GM08714 (cell line): ENCODE results near the gene LRRC4C.

Source experiments
- H3K4me3 ChIP-seq: fragments of 200-500 bp; sonication (Bioruptor generic); 2 replicates; pipeline ENCODE4 v1.5.1; 2014; ENCODE audit warnings: mild to moderate bottlenecking, low read length, inconsistent platforms
- ZNF274 ChIP-seq: IDR thresholded peaks from 2 replicates; pipeline ENCODE4 v1.6.1; 2012; ENCODE audit warnings: mild to moderate bottlenecking, low read depth, low read length

LRRC4C gene

DNA sequence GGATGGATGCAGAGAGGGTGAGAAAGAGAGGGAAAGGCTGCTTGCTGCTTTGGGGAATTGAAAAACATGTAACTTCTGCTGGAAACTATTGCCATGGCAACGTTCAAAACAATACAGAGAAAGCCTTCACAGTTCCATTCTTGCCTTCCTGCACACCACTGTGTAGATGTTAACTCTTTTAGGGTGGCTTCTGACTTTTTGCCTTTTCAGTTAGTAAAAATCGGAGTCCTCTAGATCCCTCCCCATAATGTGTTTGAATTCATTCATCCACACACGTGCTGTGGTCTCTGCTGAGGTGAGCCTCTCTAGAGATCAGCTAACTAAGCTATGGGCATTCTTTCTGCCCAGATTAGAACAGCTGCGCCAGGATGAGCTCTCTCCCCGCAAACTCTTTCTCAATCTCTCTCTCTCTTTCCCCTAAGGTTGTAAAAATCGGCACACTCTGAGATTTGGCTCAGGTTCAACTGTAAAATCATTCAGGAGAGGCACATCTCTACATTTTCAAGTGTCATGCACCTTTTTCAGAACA is 1178.3 kb downstream of the LRRC4C start:
- TF ChIP-seq ZNF274 = no peak
- no peak overlapping the region for H3K4me3 ChIP-seq

DNA sequence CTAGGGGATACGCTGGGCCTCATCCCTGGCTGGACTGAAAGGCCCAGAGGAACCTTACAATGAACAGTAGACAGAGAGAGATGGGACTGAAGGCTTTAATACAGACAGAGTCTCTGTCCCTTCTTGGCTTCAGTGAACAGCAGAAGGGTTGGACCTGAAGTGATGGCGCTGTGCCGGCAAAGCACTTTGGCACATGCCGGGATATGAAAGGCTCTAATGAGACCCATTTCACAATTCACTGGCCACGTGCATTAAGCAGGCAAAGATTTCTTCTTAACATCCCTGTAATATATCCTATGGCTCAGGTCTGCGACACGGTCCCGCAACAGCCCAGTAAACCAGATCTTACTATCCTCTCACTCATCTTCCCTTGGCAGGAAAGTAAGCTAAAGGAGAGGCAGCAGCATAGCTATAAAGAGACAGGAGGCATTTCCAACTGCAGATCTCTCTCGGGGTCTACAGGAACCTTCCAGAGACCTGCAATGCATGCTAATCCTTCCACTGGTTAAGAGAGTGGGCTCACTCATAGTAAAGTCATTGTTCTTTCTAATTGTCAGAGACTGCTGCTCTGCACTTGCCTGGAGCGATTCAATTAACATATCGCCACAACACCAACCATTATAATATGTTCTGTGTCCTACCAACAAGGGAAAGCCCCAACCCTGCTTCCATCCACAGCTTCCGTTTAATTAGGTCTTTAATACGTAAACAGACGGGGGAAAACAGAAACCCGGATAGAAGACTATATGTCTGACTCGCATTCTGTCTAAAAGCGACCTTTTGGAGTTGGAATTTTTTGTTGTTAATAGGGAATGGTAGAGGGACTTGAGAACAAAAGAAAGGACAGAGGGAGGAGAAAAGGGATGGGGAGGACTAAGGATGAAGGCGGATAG is 1179.0 kb downstream of the LRRC4C start:
- no peak overlapping the region for H3K4me3 ChIP-seq
- no peak for TF ChIP-seq ZNF274

GRCh38 chr11:40276960-40277359 is 1182.5 kb downstream of the LRRC4C start:
- TF ChIP-seq ZNF274 = no peak
- H3K4me3 ChIP-seq = no peak overlapping the region

DNA sequence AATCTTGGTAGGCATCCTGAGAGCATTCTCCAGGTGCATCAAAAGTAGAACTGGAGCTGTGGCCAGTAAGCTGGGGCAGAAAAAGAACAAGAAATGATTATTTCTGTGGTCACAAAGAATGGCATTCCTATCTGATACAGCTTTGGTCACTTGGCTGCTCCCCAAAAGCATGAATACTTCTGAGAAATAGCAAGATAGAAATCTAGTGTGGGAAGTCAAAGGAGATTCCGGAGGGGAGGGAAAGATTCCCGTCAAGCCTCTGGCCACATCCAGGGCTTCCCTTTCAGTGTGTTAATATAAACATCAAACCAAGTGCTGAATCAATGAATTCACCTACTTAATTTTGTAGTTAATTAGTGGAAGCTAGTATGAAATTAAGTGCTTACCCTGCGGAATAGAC is 1185.4 kb downstream of the LRRC4C start:
- H3K4me3 ChIP-seq = no peak overlapping the region

GRCh38 chr11:40273192-40273732 is 1186.2 kb downstream of the LRRC4C start:
- TF ChIP-seq ZNF274 = no peak
- no peak overlapping the region for H3K4me3 ChIP-seq

More for the DNA sequence above, 1185.4 kb downstream of the LRRC4C start:
- no peak for TF ChIP-seq ZNF274

DNA sequence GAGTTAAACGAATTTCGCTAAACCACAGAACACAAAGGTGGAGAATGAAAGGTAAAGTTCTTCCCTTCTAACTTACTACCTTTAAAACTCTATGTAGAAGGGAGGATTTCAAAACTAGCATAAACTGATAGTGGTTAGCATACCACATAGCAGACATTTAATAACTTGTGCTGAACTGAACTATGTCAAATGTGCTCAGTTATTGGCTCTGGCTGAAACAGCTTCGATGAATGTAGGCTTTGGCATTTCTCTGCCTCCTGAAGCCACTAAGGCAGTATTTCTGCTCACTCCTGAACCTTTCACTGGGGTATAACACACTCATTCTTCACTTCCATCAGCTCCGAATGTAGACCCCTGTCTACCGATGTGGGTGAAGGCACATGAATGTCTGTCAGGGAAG is 1188.1 kb downstream of the LRRC4C start:
- no peak overlapping the region for H3K4me3 ChIP-seq
- TF ChIP-seq ZNF274 = no peak

GRCh38 chr11:40269865-40270264 is 1189.6 kb downstream of the LRRC4C start:
- TF ChIP-seq ZNF274 = no peak
- no peak overlapping the region for H3K4me3 ChIP-seq

GRCh38 chr11:40268551-40268950 is 1190.9 kb downstream of the LRRC4C start:
- no peak overlapping the region for H3K4me3 ChIP-seq
- TF ChIP-seq ZNF274 = no peak

- TF ChIP-seq ZNF274 = no peak
- H3K4me3 ChIP-seq = no peak overlapping the region
Observed at GRCh38 chr11:40255457-40255856, 1204.0 kb downstream of the LRRC4C start.

GRCh38 chr11:40253166-40253565 is 1206.3 kb downstream of the LRRC4C start:
- no peak overlapping the region for H3K4me3 ChIP-seq
- TF ChIP-seq ZNF274 = no peak

- no peak for TF ChIP-seq ZNF274
- no peak overlapping the region for H3K4me3 ChIP-seq
Observed at GRCh38 chr11:40252236-40252635, 1207.2 kb downstream of the LRRC4C start.

DNA sequence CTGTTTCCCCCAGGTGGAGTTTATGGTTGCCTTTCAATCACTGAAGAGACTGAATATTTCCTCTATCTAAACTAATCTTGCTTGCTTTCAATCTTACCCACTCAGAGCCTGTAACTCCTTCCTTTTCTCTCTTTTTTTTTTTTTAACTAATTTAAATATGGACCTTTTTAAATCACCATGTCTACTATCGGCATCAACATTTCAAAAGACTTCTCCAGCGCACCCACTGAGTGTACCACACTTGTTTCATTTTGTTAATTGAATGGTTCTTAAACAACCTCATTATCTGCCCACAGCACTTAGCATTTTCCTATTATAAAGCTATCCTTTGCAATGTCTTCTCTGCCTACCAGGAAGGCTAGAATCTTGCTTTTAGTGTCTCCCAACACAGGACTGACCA is 1212.5 kb downstream of the LRRC4C start:
- H3K4me3 ChIP-seq = no peak overlapping the region
- no peak for TF ChIP-seq ZNF274

GRCh38 chr11:40241524-40242051 is 1217.9 kb downstream of the LRRC4C start:
- no peak overlapping the region for H3K4me3 ChIP-seq
- no peak for TF ChIP-seq ZNF274

- H3K4me3 ChIP-seq = no peak overlapping the region
- TF ChIP-seq ZNF274 = no peak
Observed at GRCh38 chr11:40240284-40240683, 1219.2 kb downstream of the LRRC4C start.

GRCh38 chr11:40236526-40236925 is 1222.9 kb downstream of the LRRC4C start:
- TF ChIP-seq ZNF274 = no peak
- H3K4me3 ChIP-seq = no peak overlapping the region
